GM21717 (cell line): ENCODE data around the gene S100A7A.
"Not testable (repeated sequence)": the region's sequence is repeated elsewhere in the genome, so short reads cannot be mapped to it uniquely, and the experiment has no call there.

Experiments used
- ATAC-seq: cut with Tn5 transposase; IDR thresholded peaks from one replicate; pipeline ENCODE4 v1.9.1; 2021; ENCODE audit warnings: mild to moderate bottlenecking, moderate library complexity; ENCODE audit not compliant: unreplicated experiment

Gene S100A7A

GRCh38 chr1:153395136-153395685, 21.1 kb upstream of the S100A7A start:
- no peak for ATAC-seq

- ATAC-seq = no peak
Observed at GRCh38 chr1:153395776-153396175, 20.5 kb upstream of the S100A7A start.

- no peak for ATAC-seq
Observed at GRCh38 chr1:153396461-153396860, 19.9 kb upstream of the S100A7A start.

GRCh38 chr1:153397051-153397923, 19.0 kb upstream of the S100A7A start:
- ATAC-seq = no peak

GRCh38 chr1:153397924-153398651, 18.2 kb upstream of the S100A7A start:
- no peak for ATAC-seq

- ATAC-seq = no peak
Observed at GRCh38 chr1:153399401-153400055, 16.8 kb upstream of the S100A7A start.

GRCh38 chr1:153400244-153400643, 16.1 kb upstream of the S100A7A start:
- ATAC-seq = no peak

GRCh38 chr1:153401461-153401860, 14.9 kb upstream of the S100A7A start:
- no peak for ATAC-seq

DNA sequence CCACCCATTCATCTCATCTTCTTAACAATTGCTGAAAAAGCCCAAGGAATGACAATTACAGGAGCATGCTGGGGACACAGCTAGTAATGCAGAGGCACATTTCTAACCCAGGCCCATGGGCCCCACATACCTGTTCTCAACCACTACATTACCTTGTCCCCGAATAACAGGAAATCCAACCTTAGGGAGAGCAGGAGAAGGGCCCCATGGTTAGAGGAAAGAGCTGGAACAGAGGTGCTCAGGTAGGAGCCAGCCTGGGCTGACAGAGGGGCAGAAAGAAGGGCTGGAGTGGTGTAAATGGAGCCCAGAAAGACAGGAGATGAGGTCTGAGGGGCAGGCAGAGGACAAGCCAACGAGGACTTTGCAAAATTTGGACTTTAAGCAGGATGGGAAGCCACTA, 14.1 kb upstream of the S100A7A start:
- no peak for ATAC-seq

- no peak for ATAC-seq
Observed at GRCh38 chr1:153403421-153404085, 12.8 kb upstream of the S100A7A start.

GRCh38 chr1:153404086-153404635, 12.2 kb upstream of the S100A7A start:
- no peak for ATAC-seq

DNA sequence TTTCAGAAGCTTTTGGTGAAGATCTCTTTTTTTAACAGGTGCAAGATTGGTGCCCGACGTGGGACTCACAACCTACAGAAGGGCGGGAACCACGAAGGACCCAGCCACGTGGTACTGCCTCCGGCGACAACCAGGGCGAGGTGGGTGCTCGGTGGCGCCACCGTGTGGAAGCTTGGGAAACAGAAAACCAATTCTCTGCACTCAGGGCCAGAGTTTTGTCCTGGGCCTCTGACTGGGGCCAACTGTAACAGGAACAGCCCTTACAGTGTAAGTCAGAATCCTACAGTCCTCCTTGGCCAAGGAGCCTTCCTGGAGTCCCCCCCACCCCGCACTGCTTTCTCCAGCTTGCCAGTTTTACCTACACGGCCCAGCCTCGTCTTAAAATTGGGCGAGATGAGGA, 11.6 kb upstream of the S100A7A start:
- ATAC-seq = no peak

- ATAC-seq = not testable (repeated sequence)
Observed at GRCh38 chr1:153405825-153406599, 10.3 kb upstream of the S100A7A start.

GRCh38 chr1:153407274-153407673, 9.0 kb upstream of the S100A7A start:
- ATAC-seq = not testable (repeated sequence)

DNA sequence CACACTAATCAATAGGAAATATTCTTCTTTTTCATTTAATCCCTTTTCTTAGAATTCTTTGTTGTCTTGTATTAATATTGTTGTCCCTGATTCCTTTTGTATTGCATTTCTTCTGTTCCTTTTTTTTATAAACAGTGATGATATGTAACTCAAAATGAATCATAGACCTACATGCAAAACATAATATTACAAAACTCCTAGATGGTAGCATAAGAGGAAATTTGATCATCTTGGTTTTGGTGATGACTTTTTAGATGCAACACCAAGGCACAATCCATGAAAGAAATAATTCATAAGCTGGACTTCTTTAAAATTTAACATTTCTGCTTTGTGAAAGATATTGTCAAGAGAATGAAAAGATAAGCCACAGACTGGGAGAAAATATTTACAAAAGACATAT, 2.4 kb upstream of the S100A7A start:
- not testable (repeated sequence) for ATAC-seq

- ATAC-seq = no peak
Observed at GRCh38 chr1:153417136-153417888, 992 bp downstream of the S100A7A start.

- ATAC-seq = not testable (repeated sequence)
Observed at GRCh38 chr1:153418758-153419435, 2.6 kb downstream of the S100A7A start.

DNA sequence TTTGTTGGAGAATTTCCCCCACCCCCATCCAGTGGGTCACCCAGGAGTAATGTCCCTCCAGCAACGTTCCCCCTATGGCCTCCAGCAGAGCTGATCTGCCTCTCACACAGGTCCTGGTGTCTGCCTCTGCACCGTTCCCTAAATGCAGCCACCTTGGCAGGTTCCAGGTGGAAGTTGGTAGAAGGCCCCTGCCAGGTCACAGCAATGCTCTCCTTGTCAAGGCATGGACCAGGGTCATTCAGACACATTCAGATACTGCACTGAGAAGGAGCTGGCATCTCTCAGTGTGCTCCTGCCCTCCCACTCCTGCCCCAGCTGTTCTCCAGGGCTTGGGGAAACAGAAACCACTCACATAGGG, 3.1 kb downstream of the S100A7A start:
- ATAC-seq = not testable (repeated sequence)
